Panc1 (cell line): ENCODE measurements around the gene ZNF521.

Experiments
- CTCF ChIP-seq: fragments of 450-650 bp; IDR thresholded peaks from 2 replicates; pipeline ENCODE4 v1.5.1; 2017; ENCODE audit warnings: mild to moderate bottlenecking
- POLR2AphosphoS5 ChIP-seq: IDR thresholded peaks from 2 replicates; pipeline ENCODE4 v1.6.1; 2012; ENCODE audit warnings: mild to moderate bottlenecking, low read depth, low read length, moderate library complexity
- REST ChIP-seq, 2 experiments: IDR thresholded peaks; 2 replicates each; pipeline ENCODE4 v1.6.1; 2011 to 2012; ENCODE audit warnings: low read depth in 2 of 2, control low read depth in 1 of 2, low read length in 1 of 2, mild to moderate bottlenecking in 1 of 2, moderate library complexity in 1 of 2; ENCODE audit not compliant: insufficient read depth in 1 of 2
- SIN3A ChIP-seq: IDR thresholded peaks from 2 replicates; pipeline ENCODE4 v1.6.1; 2012; ENCODE audit warnings: low read depth, mild to moderate bottlenecking, low read length, moderate library complexity, borderline replicate concordance; ENCODE audit not compliant: insufficient read depth
- TCF7L2 ChIP-seq: IDR thresholded peaks from 2 replicates; pipeline ENCODE4 v1.6.1; 2011; ENCODE audit warnings: mild to moderate bottlenecking, low read depth, low read length, inconsistent platforms

GRCh38 chr18:25075331-25075730 is 276.6 kb downstream of the ZNF521 start:
- TF ChIP-seq CTCF, result no peak
- TF ChIP-seq TCF7L2, result no peak
- TF ChIP-seq SIN3A, result no peak
- no peak for TF ChIP-seq REST (IDR thresholded peaks at IDR 0.05; ENCODE audit: insufficient read depth in 1 of 2, low read depth in 2 of 2, low read length in 1 of 2)
- no peak for TF ChIP-seq POLR2AphosphoS5
